NCI-H1930 (cell line): ENCODE data around the gene TMEM138.

Source experiments
- DNase-seq, 2 experiments: peaks; one replicate each; lab custom pipeline; 2025; lab: John Stamatoyannopoulos, UW

Gene TMEM138

GRCh38 chr11:61361741-61362541 is at the start of gene TMEM138, which contains the start of gene CYB561A3:
TSS of gene TMEM138 (plus strand) at chr11:61362374. CDS start at chr11:61364391, 2,017 bp downstream.
TSS of gene CYB561A3 (minus strand) at chr11:61361882. CDS start at chr11:61356713, 5,169 bp downstream.
- DNase-seq: peak; percentile 85 to 87

GRCh38 chr11:61315260-61315659 is 46.9 kb upstream of the TMEM138 start:
- DNase-seq: no peak

- DNase-seq: no peak
Measured at GRCh38 chr11:61325649-61326414, 36.3 kb upstream of the TMEM138 start.

GRCh38 chr11:61327669-61328071 is 34.5 kb upstream of the TMEM138 start:
- DNase-seq: no peak

- no peak for DNase-seq
Measured at GRCh38 chr11:61328351-61328750, 33.8 kb upstream of the TMEM138 start.

- DNase-seq: no peak
Measured at GRCh38 chr11:61329871-61330270, 32.3 kb upstream of the TMEM138 start.

- no peak for DNase-seq
Measured at GRCh38 chr11:61331651-61332050, 30.5 kb upstream of the TMEM138 start.

GRCh38 chr11:61332281-61332796 is 29.8 kb upstream of the TMEM138 start:
- no peak for DNase-seq

GRCh38 chr11:61332797-61333549 is 29.2 kb upstream of the TMEM138 start, which contains the start of the genes DDB1 and TKFC:
TSS of gene DDB1 (minus strand) at chr11:61333105. CDS start at chr11:61332968, 137 bp downstream.
TSS of gene TKFC (plus strand) at chr11:61333228. CDS start at chr11:61334729, 1,501 bp downstream.
- peak; percentile 93 for DNase-seq

- DNase-seq: no peak
Measured at GRCh38 chr11:61333550-61334433, 28.4 kb upstream of the TMEM138 start.

- DNase-seq: no peak
Measured at GRCh38 chr11:61334434-61335354, 27.5 kb upstream of the TMEM138 start.

GRCh38 chr11:61335355-61335710 is 26.8 kb upstream of the TMEM138 start:
- DNase-seq: no peak

GRCh38 chr11:61336171-61336935 is 25.8 kb upstream of the TMEM138 start:
- DNase-seq: peak; percentile 56 to 77

GRCh38 chr11:61337706-61338470 is 24.3 kb upstream of the TMEM138 start:
- DNase-seq: no peak

GRCh38 chr11:61338783-61339489 is 23.2 kb upstream of the TMEM138 start:
- no peak for DNase-seq

GRCh38 chr11:61339490-61339878 is 22.7 kb upstream of the TMEM138 start:
- DNase-seq: no peak

- no peak for DNase-seq
Measured at GRCh38 chr11:61340979-61341378, 21.2 kb upstream of the TMEM138 start.

GRCh38 chr11:61341706-61342105 is 20.5 kb upstream of the TMEM138 start:
- no peak for DNase-seq
